GM12878 (cell line): ENCODE data around the gene RAB43.

Source experiments
- KDM1A ChIP-seq: fragments of 200-600 bp; sonication (generic); IDR thresholded peaks from 2 replicates; pipeline ENCODE4 v1.6.1; 2016; ENCODE audit warnings: borderline replicate concordance
- NRF1 ChIP-seq: conservative IDR thresholded peaks from 2 replicates; pipeline ENCODE4 v1.6.1; 2011; ENCODE audit warnings: mild to moderate bottlenecking, low read depth, low read length, improper control_type of control experiment
- ZNF384 ChIP-seq: IDR thresholded peaks from 2 replicates; pipeline ENCODE4 v1.6.1; 2012; ENCODE audit warnings: low read depth, mild to moderate bottlenecking, low read length, improper control_type of control experiment, borderline replicate concordance
- TF ChIP-seq, protein P1 (sequence below): IDR thresholded peaks from 2 replicates; pipeline ENCODE4 v1.6.1; 2012; ENCODE audit warnings: low read length, inconsistent platforms
- TF ChIP-seq, protein P2 (sequence below), 3 experiments: IDR thresholded peaks in 2 of 3; conservative IDR thresholded peaks in 1 of 3; 2 replicates each; pipeline ENCODE4 v1.5.1; 2011; ENCODE audit warnings: low read depth in 3 of 3, low read length in 3 of 3, mild to moderate bottlenecking in 3 of 3, control low read depth in 2 of 3, moderate library complexity in 2 of 3, inconsistent platforms in 1 of 3, mixed read lengths in 1 of 3; ENCODE audit not compliant: control insufficient read depth in 2 of 3, insufficient read depth in 1 of 3; ENCODE audit errors: extremely low read depth in 1 of 3
- TF ChIP-seq, protein P3 (sequence below): fragments of 150-350 bp; IDR thresholded peaks from 2 replicates; pipeline ENCODE4 v1.6.1; 2016; ENCODE audit warnings: low read depth, low read length

DNA sequence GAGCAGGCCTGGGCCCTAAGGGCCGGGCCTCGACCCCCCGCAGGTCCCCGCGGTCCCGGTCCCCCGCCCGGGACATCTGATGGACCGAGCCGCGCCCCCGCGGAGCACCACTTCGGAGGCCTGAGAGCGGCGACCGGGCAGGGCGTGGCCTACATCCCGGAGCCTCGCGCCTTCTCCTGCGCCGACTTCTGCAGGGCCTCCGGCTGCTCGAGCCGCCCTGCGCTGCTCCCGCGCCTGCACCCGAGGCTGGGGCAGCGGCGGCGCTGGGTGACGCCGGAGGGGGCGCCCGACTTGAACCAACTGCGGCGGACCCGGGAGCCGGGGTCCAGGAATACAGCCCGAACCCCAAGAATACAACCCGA is 75.9 kb downstream of the RAB43 start:
- TF ChIP-seq NRF1 (no peak), ZNF384 (no peak), KDM1A (no peak)
- TF ChIP-seq, protein P1, sequence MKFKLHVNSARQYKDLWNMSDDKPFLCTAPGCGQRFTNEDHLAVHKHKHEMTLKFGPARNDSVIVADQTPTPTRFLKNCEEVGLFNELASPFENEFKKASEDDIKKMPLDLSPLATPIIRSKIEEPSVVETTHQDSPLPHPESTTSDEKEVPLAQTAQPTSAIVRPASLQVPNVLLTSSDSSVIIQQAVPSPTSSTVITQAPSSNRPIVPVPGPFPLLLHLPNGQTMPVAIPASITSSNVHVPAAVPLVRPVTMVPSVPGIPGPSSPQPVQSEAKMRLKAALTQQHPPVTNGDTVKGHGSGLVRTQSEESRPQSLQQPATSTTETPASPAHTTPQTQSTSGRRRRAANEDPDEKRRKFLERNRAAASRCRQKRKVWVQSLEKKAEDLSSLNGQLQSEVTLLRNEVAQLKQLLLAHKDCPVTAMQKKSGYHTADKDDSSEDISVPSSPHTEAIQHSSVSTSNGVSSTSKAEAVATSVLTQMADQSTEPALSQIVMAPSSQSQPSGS: no peak
- TF ChIP-seq, protein P2, sequence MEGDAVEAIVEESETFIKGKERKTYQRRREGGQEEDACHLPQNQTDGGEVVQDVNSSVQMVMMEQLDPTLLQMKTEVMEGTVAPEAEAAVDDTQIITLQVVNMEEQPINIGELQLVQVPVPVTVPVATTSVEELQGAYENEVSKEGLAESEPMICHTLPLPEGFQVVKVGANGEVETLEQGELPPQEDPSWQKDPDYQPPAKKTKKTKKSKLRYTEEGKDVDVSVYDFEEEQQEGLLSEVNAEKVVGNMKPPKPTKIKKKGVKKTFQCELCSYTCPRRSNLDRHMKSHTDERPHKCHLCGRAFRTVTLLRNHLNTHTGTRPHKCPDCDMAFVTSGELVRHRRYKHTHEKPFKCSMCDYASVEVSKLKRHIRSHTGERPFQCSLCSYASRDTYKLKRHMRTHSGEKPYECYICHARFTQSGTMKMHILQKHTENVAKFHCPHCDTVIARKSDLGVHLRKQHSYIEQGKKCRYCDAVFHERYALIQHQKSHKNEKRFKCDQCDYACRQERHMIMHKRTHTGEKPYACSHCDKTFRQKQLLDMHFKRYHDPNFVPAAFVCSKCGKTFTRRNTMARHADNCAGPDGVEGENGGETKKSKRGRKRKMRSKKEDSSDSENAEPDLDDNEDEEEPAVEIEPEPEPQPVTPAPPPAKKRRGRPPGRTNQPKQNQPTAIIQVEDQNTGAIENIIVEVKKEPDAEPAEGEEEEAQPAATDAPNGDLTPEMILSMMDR (IDR thresholded peaks at IDR 0.05 in 2 of 3, conservative IDR thresholded peaks at IDR 0.05 in 1 of 3; ENCODE audit: control insufficient read depth in 2 of 3, extremely low read depth in 1 of 3, insufficient read depth in 1 of 3, low read depth in 3 of 3, low read length in 3 of 3): no peak
- TF ChIP-seq, protein P3, sequence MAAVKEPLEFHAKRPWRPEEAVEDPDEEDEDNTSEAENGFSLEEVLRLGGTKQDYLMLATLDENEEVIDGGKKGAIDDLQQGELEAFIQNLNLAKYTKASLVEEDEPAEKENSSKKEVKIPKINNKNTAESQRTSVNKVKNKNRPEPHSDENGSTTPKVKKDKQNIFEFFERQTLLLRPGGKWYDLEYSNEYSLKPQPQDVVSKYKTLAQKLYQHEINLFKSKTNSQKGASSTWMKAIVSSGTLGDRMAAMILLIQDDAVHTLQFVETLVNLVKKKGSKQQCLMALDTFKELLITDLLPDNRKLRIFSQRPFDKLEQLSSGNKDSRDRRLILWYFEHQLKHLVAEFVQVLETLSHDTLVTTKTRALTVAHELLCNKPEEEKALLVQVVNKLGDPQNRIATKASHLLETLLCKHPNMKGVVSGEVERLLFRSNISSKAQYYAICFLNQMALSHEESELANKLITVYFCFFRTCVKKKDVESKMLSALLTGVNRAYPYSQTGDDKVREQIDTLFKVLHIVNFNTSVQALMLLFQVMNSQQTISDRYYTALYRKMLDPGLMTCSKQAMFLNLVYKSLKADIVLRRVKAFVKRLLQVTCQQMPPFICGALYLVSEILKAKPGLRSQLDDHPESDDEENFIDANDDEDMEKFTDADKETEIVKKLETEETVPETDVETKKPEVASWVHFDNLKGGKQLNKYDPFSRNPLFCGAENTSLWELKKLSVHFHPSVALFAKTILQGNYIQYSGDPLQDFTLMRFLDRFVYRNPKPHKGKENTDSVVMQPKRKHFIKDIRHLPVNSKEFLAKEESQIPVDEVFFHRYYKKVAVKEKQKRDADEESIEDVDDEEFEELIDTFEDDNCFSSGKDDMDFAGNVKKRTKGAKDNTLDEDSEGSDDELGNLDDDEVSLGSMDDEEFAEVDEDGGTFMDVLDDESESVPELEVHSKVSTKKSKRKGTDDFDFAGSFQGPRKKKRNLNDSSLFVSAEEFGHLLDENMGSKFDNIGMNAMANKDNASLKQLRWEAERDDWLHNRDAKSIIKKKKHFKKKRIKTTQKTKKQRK: no peak
